Heart right ventricle (tissue), 16 donors: ENCODE measurements around the gene C6orf47. TPM values are rescaled to one million over a fixed set of nuclear protein-coding genes. Genes with fewer than 3 reads are reported as not detected.
A peak's percentile ranks its signal among the peaks of the same experiment; 100 is the strongest.

Experiments used
- ATAC-seq, 8 donors: fragments of 200-7000 bp; cut with Tn5 transposase; one replicate each; pipeline ENCODE4 v1.9.1; 2020; ENCODE audit warnings: mild to moderate bottlenecking in 8 of 8, moderate library complexity in 8 of 8, moderate number of reproducible peaks in 1 of 8
- DNase-seq, 2 donors: peaks; one replicate each; pipeline ENCODE4 v3.0.0-alpha.2; 2020
- H3K27ac ChIP-seq, 10 donors: fragments of 200-600 bp; sonication (generic) in 2 of 10; one replicate each; pipeline versions ENCODE4 v1.5.0 to v1.8.0; 2020 to 2022; ENCODE audit warnings: mild to moderate bottlenecking in 3 of 10
- H3K27me3 ChIP-seq, 7 donors: fragments of 200-600 bp; one replicate each; pipeline ENCODE4 v1.8.0; 2021 to 2022; ENCODE audit warnings: mild to moderate bottlenecking in 2 of 7
- H3K36me3 ChIP-seq, 9 donors: fragments of 200-600 bp; sonication (generic) in 1 of 9; one replicate each; pipeline versions ENCODE4 v1.5.0 to v1.8.0; 2020 to 2022; ENCODE audit warnings: mild to moderate bottlenecking in 2 of 9
- H3K4me1 ChIP-seq, 9 donors: fragments of 200-600 bp; sonication (generic) in 1 of 9; one replicate each; pipeline versions ENCODE4 v1.5.0 to v1.8.0; 2020 to 2022; ENCODE audit warnings: mild to moderate bottlenecking in 4 of 9
- H3K4me3 ChIP-seq, 10 donors: fragments of 200-600 bp; sonication (generic) in 2 of 10; one replicate each; pipeline versions ENCODE4 v1.5.0 to v1.8.0; 2020 to 2022; ENCODE audit warnings: mild to moderate bottlenecking in 7 of 10, moderate library complexity in 2 of 10
- H3K9me3 ChIP-seq, 11 donors: fragments of 200-600 bp in 10 of 11; sonication (generic) in 2 of 11; one replicate each; pipeline versions ENCODE4 v1.5.0 to v1.8.0; 2013 to 2022; ENCODE audit warnings: mild to moderate bottlenecking in 2 of 11, control low read depth in 1 of 11, moderate library complexity in 1 of 11
- WGBS, 2 donors: extraction: QIAGEN DNeasy Blood & Tissue Kit; methylation state at CpG; one replicate each; pipeline ENCODE4 v1.1.7; 2013; ENCODE audit warnings: inconsistent platforms in 1 of 2; 5-methylcytosine and 5-hydroxymethylcytosine counted together
- intact Hi-C, 10 donors: fragments of 100-400 bp; cut with DNase I; formaldehyde crosslinking; loops; one replicate each; pipeline versions ENCODE4 v1.11.1 to v1.14.2; 2022
- polyA plus RNA-seq, 2 donors: library from polyadenylated mRNA; stranded (reverse); fragments of 200-250 nt; gene quantifications; one replicate each; pipeline ENCODE4 v1.2.3, GENCODE V29; 2013
- total RNA-seq, 10 donors: library from RNA; stranded (reverse); fragmentation: NEBNext Ultra II Directional in 3 of 10; extraction: Animal tissue kit (Norgen Biotek cat#: 25700) in 3 of 10; gene quantifications; one replicate each; pipeline versions ENCODE4 v1.2.1 to v1.2.4, GENCODE V29; 2021 to 2023
- TF ChIP-seq, protein P1 (sequence below), 9 donors: fragments of 200-600 bp; sonication (generic) in 2 of 9; IDR thresholded peaks; one replicate each; pipeline versions ENCODE4 v1.5.0 to v1.8.0; 2021 to 2022; ENCODE audit warnings: antibody characterized with exemption in 9 of 9, mild to moderate bottlenecking in 5 of 9, moderate library complexity in 1 of 9
- donor health status: Arrhythmogenic right ventricular cardiomyopathy.
- donor health status: ischemic (EF 13 %, LVEDD 7.1; RV severe dilation, severe dysfunction).
- donor health status: healthy with polysubstance abuse.
- donor health status: DM: no; HTN: yes; CAD: no.
- donor health status: DM: no; HTN: no; CAD: no.
- donor health status: ischemic (EF 25% LVEDD 6.9; RV normal size, moderate dysfunction).
- donor health status: ischemic (EF 25% LVEDD 5.7; RV mildly dilated, moderate dysfunction).
- donor health status: healthy.
- donor health status: DM: yes; HTN: yes; CAD: no.
- donor health status: Ischemic cardiomyopathy.
- donor health status: ischemic (EF 35%, LVEDD 5.7; RV mildly dilated, moderate dysfunction).
- donor health status: nonischemic (EF 11% LVEDD 7.7; RV severe dilation, severe dysfunction).
- donor health status: DM: yes; HTN: yes; CAD: no.
- donor health status: PGD.
- donor health status: ischemic (EF 29% LVEDD 5.4; RV normal size, mild dysfunction).
- donor health status: nonischemic (EF 23%, LVEDD 6.1; RV moderate dilation, normal function).

Gene C6orf47
- total and polyA plus RNA-seq, 12 donors: 15.9 to 23.3 (median 18.1) TPM

DNA sequence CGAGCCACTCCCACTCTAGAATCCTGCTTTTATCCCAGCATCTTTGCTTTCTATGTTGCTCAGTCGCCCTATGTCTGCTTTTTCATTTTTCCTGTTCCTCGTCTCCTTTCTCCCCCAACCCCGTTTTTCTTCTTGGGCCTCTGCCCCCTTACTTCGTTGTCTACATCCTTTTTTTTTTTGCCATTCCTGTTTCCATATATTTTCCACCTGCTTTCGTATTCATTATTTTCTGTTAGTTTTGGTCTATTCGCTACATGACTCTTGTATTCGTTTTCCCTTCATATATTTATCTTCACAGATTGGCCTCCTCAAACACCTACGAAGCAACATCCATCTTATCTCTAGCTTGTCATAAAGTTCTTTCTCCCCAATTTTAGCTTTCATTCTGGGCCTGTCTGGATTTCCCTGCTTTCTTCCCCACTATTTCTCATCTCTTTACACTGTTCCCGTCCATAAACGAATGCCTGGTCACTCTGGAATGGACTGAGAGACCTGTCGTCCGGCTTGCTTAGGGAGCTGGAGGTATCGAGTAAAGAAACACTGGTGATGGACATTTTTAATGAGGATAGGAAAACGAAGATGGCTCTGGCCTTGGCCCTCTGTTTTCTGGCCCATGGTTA is 39.1 kb downstream of the C6orf47 start:
- ATAC-seq: no peak
- Histone ChIP-seq H3K4me3 (peak overlapping the region; percentile 68 to 99 (median 80)), H3K4me1 (peaks cover 0 to 24% (median 21%) of the 10 kb centered on the region in 9 donors), H3K27ac (peak overlapping the region; percentile 83 to 99 (median 96)), H3K27me3 (no peaks in the 10 kb centered on the region), H3K36me3 (peaks cover 0 to 42% (median 29%) of the 10 kb centered on the region in 9 donors), H3K9me3 (no peaks in the 10 kb centered on the region)
- DNase-seq: no peak
- intact Hi-C loops: loop anchor here in 2 of 10 donors (2.0 to 5.0 kb wide), 2 partner anchors 31 to 276 kb away; partner anchors contain the start of genes BAG6 (in 1 of the 2) and EHMT2 (in 1 of the 2)
- WGBS, 2 donors: 6 to 8% methylated on average over 15 of the region's 15 CpGs
- TF ChIP-seq, protein P1, sequence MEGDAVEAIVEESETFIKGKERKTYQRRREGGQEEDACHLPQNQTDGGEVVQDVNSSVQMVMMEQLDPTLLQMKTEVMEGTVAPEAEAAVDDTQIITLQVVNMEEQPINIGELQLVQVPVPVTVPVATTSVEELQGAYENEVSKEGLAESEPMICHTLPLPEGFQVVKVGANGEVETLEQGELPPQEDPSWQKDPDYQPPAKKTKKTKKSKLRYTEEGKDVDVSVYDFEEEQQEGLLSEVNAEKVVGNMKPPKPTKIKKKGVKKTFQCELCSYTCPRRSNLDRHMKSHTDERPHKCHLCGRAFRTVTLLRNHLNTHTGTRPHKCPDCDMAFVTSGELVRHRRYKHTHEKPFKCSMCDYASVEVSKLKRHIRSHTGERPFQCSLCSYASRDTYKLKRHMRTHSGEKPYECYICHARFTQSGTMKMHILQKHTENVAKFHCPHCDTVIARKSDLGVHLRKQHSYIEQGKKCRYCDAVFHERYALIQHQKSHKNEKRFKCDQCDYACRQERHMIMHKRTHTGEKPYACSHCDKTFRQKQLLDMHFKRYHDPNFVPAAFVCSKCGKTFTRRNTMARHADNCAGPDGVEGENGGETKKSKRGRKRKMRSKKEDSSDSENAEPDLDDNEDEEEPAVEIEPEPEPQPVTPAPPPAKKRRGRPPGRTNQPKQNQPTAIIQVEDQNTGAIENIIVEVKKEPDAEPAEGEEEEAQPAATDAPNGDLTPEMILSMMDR (IDR thresholded peaks at IDR 0.05): no peak

DNA sequence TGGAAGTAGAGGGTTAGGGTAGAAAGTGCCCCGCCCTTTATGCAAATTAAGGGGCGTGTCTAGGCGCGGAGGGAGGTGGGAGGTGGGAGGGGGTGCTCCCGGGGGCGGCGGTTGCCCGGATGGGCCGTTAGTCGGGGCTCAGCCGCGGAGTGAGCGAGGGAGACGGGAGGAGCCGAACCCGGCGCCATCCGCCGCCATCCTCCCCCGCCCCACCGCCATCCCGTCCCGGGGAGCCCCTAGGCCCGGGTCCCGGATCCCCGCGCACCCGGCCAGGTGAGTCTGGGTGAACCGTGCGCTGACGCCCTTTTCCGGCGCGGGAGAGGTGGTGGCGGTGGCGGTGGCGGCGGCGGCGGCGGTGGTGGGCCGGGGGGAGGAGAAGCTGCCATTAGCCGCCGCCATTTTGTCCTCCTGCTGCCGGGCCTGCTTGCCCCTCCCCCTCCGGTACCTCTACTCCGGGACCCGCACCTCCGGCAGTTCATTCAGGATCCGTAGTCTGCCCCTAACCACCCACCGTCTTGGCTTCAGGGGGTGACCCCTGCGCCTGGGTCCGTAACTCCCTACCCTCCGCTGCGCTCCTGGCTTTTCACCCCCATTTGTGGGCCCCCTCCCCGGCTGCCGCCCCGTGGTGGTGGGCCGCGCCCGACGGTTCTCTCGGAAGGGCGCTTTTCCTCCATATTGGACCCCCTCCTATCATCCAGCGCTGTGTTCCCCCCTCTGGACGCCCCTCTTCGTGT is 39.8 kb downstream of the C6orf47 start, which contains the start of gene PRRC2A:
Gene PRRC2A (plus strand): TSS at position 130 of the 734 bp plus-strand sequence. CDS start 2,075 bp downstream, outside the sequence.
- peak; percentile 20 to 94 (median 44) for ATAC-seq

DNA sequence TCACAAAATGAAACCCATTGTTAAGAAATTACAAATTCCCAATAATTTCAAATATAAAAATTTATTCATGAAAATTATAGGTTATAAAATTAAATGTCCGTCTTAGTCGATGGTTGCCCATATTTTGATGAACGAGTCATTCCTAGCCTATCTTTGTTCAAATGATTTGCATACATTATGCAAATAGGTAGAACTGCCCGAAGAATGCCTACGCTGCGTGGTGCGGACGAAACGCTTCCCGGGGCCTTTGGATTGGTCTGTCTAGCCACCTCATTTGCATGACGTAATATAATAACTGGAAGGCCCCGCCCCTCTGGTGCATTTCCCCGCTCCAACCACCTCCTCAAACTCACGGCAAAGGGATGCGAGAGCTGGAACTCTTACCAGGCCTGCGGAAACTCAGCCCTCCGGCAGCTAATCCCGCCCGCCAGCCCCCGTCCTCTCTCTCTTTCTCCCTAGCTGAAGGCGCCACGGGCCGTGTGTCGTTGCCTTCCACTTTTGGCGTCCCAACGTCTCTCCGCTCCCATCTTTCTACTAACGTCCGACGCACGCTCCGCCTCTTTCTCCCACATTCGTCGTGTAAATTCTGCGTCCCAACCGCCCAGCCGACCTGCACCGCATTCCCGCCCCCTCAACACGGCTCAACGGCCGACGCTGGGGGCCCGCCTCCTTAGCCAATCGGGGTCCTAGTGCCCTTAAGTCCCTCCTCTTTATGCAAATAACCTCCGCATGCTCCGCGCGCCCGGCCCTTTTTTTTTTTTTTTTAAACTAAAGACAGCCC is 40.6 kb downstream of the C6orf47 start:
- 0% methylated on average over 50 of the region's 50 CpGs for WGBS, 2 donors
- intact Hi-C loops: loop anchor here in 4 of 10 donors (1.0 to 5.0 kb wide), 4 partner anchors 32 to 277 kb away; partner anchors contain the start of genes ATP6V1G2 (in 2 of the 4), BAG6 (in 2 of the 4), NFKBIL1 (in 2 of the 4) and EHMT2 (in 1 of the 4)

More for the DNA sequence above, 39.8 kb downstream of the C6orf47 start, which contains the start of gene PRRC2A:
- peaks cover 0 to 24% (median 21%) of the 10 kb centered on the region in 9 donors for H3K4me1 ChIP-seq
- no peaks in the 10 kb centered on the region for H3K9me3 ChIP-seq
- intact Hi-C loops: loop anchor here in 2 of 10 donors (1.0 to 5.0 kb wide), 3 partner anchors 32 to 277 kb away; partner anchors contain the start of genes BAG6 (in 2 of the 2) and EHMT2 (in 1 of the 2)
- 1% methylated on average over 37 to 66 of the region's 67 CpGs for WGBS, 2 donors
- peaks cover 0 to 36% (median 25%) of the 10 kb centered on the region in 9 donors for H3K36me3 ChIP-seq
- TF ChIP-seq, protein P1 (IDR thresholded peaks at IDR 0.05): no peak
- DNase-seq: peak; percentile 81 to 92
- peak within 1 kb of the TSS; percentile 68 to 99 (median 80) for H3K4me3 ChIP-seq
- no peaks in the 10 kb centered on the region for H3K27me3 ChIP-seq
- H3K27ac ChIP-seq: peak within 1 kb of the TSS; percentile 89 to 99 (median 96)

More for the DNA sequence above, 40.6 kb downstream of the C6orf47 start:
- Histone ChIP-seq H3K9me3 (no peaks in the 10 kb centered on the region), H3K4me3 (peak overlapping the region; percentile 68 to 99 (median 80)), H3K4me1 (peaks cover 0 to 24% (median 21%) of the 10 kb centered on the region in 9 donors), H3K36me3 (peaks cover 0 to 28% (median 17%) of the 10 kb centered on the region in 9 donors), H3K27ac (peak overlapping the region; percentile 89 to 99 (median 96)), H3K27me3 (no peaks in the 10 kb centered on the region)
- TF ChIP-seq, protein P1 (IDR thresholded peaks at IDR 0.05): no peak
- DNase-seq: peak; percentile 97 to 98
- ATAC-seq: peak; percentile 93 to 97 (median 96)
